ENCODE data around the gene ANOS1. TPM values are rescaled to one million over a fixed set of nuclear protein-coding genes. Genes with fewer than 3 reads are reported as not detected.
"Not testable (repeated sequence)": the region's sequence is repeated elsewhere in the genome, so short reads cannot be mapped to it uniquely, and the experiment has no call there.

ANOS1 gene
- total and polyA plus RNA-seq, 2 of the 8 experiments (the other 6 are each of a cell fraction or from before 2014, with no cell fraction given): 34.4 to 59.0 TPM

DNA sequence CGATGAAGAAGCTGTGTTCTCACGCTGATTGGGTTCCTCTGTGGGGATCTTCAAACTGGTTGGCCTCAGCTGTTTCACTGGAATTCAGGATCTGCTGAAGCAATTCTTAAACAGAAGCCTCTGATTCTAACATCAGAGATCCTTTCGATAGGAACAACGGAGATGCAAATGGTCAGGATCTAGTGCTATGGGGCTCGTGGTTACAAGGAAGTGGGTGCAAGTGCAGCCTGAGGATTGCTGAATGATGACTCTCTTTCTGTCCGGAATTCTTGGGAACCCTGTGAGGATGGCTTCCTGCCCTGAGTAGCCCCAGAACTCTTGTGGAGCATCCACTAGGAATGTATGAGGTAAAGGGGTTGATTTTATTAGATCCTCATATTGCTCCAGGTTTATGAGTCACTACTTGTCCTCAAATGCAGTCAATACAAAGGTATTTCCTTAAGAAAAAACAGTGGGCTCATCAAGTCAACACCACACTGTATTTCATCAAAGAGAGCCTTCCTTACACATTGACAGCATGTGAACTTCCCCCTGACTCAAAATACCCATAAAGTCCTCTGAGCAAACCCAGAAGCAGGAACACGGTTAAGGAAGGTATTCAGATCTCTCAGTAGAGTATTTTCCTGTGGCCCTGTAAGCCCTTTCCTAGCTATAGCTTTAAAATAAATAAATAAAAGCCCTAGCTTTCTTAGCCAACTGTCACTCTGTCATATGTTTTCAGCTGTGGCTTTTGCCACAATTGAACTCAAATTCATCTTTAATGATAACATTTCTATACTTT is 25.9 kb upstream of the ANOS1 start:
- H2BK5ac ChIP-seq (ENCODE audit: low read depth, low read length); H2AK5ac ChIP-seq (ENCODE audit: low read depth, low read length); POLR2A ChIA-PET (ENCODE audit: partially characterized antibody); H3K79me2 ChIP-seq (ENCODE audit: control insufficient read depth in 1 of 2, insufficient read depth in 2 of 2, low read length in 2 of 2); H4K8ac ChIP-seq (ENCODE audit: extremely low read depth, insufficient read depth, low read length); H3K4ac ChIP-seq (replicated peaks; ENCODE audit: insufficient read length, low read depth, low read length); H3K9ac ChIP-seq (replicated peaks in 1 of 4; ENCODE audit: extremely low read depth in 1 of 4, low read depth in 3 of 4, low read length in 3 of 4); H3K27me3 ChIP-seq (replicated peaks in 1 of 4; ENCODE audit: control insufficient read depth in 3 of 4, extremely low read depth in 1 of 4, insufficient read depth in 3 of 4, low read length in 3 of 4); DNase-seq (ENCODE audit: low read depth in 1 of 2, low spot score in 2 of 2); H3K27ac ChIP-seq (ENCODE audit: low read depth, low read length); H2BK120ac ChIP-seq (replicated peaks; ENCODE audit: low read depth, low read length); H3K9me3 ChIP-seq (ENCODE audit: insufficient read depth in 2 of 2, low read depth in 1 of 2, low read length in 1 of 2); H3K14ac ChIP-seq (ENCODE audit: insufficient read length); H3K4me1 ChIP-seq (replicated peaks in 1 of 4; ENCODE audit: control insufficient read depth in 3 of 4, insufficient read depth in 4 of 4, low read length in 3 of 4); H3K23ac ChIP-seq (ENCODE audit: insufficient read length); H2BK20ac ChIP-seq (ENCODE audit: low read length); H3K23me2 ChIP-seq (ENCODE audit: low read depth, low read length); H2AFZ ChIP-seq (ENCODE audit: low read length); H3K56ac ChIP-seq (replicated peaks; ENCODE audit: insufficient read length, low read depth, low read length); H2BK12ac ChIP-seq (ENCODE audit: low read depth, low read length); H4K20me1 ChIP-seq (replicated peaks in 1 of 2; ENCODE audit: control insufficient read depth in 1 of 2, insufficient read depth in 2 of 2, low read length in 2 of 2); H4K91ac ChIP-seq (replicated peaks; ENCODE audit: insufficient read length, low read length); H3K4me2 ChIP-seq (ENCODE audit: insufficient read depth in 1 of 2, low read depth in 2 of 2, low read length in 2 of 2); H3K18ac ChIP-seq (ENCODE audit: extremely low read depth, low read length); H4K5ac ChIP-seq (ENCODE audit: insufficient read length, low read depth, low read length); H3K36me3 ChIP-seq (ENCODE audit: control insufficient read depth in 2 of 4, insufficient read depth in 4 of 4, low read length in 3 of 4); H3K79me1 ChIP-seq (ENCODE audit: low read depth, low read length); H3K4me3 ChIP-seq (ENCODE audit: extremely low read depth in 1 of 4, insufficient read depth in 2 of 4, low read depth in 3 of 4, low read length in 4 of 4); H2BK15ac ChIP-seq (ENCODE audit: low read length): not testable (repeated sequence)
- FAIRE-seq: peak; percentile 92
- CTCF ChIA-PET (ENCODE audit: partially characterized antibody): interaction anchor here (1.3 kb wide), 1 partner anchor 55 kb away, joined by 3 read pairs; no protein-coding TSS in a partner anchor
- 94% methylated on average over 7 of the region's 7 CpGs; no CpG with 5 or more reads in 1 of the 2 experiments for WGBS, 2 experiments (ENCODE audit: extremely low coverage in 1 of 2, insufficient coverage in 1 of 2, insufficient read length in 1 of 2, insufficient replicate concordance in 2 of 2, low coverage in 1 of 2, low lambda C conversion rate in 2 of 2, missing lambda C conversion rate in 1 of 2)
